Lower leg skin (tissue), 4 donors: ENCODE results near the gene POU4F1. TPM values are rescaled to one million over a fixed set of nuclear protein-coding genes. Genes with fewer than 3 reads are reported as not detected.

Experiments
- DNase-seq, 2 donors: peaks; one replicate each; pipeline ENCODE4 v3.0.0-alpha.2; 2019; ENCODE audit warnings: low spot score in 2 of 2
- H3K4me3 ChIP-seq: fragments of 200-600 bp; sonication (generic); 2 replicates; pipeline ENCODE4 v1.5.1; 2017; ENCODE audit warnings: mild to moderate bottlenecking, low read depth; ENCODE audit not compliant: poor library complexity, severe bottlenecking
- POLR2A ChIP-seq, 2 donors: fragments of 450-650 bp; IDR thresholded peaks; one replicate each; pipeline ENCODE4 v1.6.1; 2016 to 2017; ENCODE audit warnings: antibody characterized with exemption in 2 of 2, mild to moderate bottlenecking in 1 of 2, moderate library complexity in 1 of 2
- WGBS, 2 donors: methylation state at CpG; one replicate each; pipeline ENCODE4 v1.1.5; 2018; 5-methylcytosine and 5-hydroxymethylcytosine counted together
- intact Hi-C: fragments of 100-400 bp; cut with DNase I; formaldehyde crosslinking; loops from one replicate; pipeline ENCODE4 v1.15.0; 2023; ENCODE audit warnings: low total_unique reads
- total RNA-seq, 4 donors: library from RNA; depleted of rRNA; stranded (reverse); fragments of >200 nt; gene quantifications; one replicate each; pipeline ENCODE4 v1.1.0, GENCODE V29; 2016
- TF ChIP-seq, protein P1 (sequence below), 3 donors: fragments of 450-650 bp; IDR thresholded peaks; one replicate each; pipeline ENCODE4 v1.5.1; 2016; ENCODE audit warnings: antibody characterized with exemption in 3 of 3, mild to moderate bottlenecking in 3 of 3, moderate library complexity in 2 of 3

The POU4F1 gene
- total RNA-seq, 4 donors from 2014 or later = 0.10 to 0.13 TPM; not detected in 2

GRCh38 chr13:78569029-78569428 lies 34.3 kb downstream of the POU4F1 start:
- intact Hi-C loops = no loop called here
- WGBS, 2 donors = 94 to 97% methylated on average over 1 of the region's 1 CpG
- TF ChIP-seq, protein P1, sequence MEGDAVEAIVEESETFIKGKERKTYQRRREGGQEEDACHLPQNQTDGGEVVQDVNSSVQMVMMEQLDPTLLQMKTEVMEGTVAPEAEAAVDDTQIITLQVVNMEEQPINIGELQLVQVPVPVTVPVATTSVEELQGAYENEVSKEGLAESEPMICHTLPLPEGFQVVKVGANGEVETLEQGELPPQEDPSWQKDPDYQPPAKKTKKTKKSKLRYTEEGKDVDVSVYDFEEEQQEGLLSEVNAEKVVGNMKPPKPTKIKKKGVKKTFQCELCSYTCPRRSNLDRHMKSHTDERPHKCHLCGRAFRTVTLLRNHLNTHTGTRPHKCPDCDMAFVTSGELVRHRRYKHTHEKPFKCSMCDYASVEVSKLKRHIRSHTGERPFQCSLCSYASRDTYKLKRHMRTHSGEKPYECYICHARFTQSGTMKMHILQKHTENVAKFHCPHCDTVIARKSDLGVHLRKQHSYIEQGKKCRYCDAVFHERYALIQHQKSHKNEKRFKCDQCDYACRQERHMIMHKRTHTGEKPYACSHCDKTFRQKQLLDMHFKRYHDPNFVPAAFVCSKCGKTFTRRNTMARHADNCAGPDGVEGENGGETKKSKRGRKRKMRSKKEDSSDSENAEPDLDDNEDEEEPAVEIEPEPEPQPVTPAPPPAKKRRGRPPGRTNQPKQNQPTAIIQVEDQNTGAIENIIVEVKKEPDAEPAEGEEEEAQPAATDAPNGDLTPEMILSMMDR (IDR thresholded peaks at IDR 0.05) = no peak
- no peak for TF ChIP-seq POLR2A (IDR thresholded peaks at IDR 0.05)
- no peak overlapping the region for H3K4me3 ChIP-seq
- DNase-seq = no peak

GRCh38 chr13:78566631-78567030 lies 36.7 kb downstream of the POU4F1 start:
- H3K4me3 ChIP-seq = no peak overlapping the region
- intact Hi-C loops = no loop called here
- 80 to 82% methylated on average over 5 of the region's 5 CpGs for WGBS, 2 donors
- TF ChIP-seq, protein P1 (IDR thresholded peaks at IDR 0.05) = no peak
- TF ChIP-seq POLR2A (IDR thresholded peaks at IDR 0.05) = no peak
- DNase-seq = no peak

DNA sequence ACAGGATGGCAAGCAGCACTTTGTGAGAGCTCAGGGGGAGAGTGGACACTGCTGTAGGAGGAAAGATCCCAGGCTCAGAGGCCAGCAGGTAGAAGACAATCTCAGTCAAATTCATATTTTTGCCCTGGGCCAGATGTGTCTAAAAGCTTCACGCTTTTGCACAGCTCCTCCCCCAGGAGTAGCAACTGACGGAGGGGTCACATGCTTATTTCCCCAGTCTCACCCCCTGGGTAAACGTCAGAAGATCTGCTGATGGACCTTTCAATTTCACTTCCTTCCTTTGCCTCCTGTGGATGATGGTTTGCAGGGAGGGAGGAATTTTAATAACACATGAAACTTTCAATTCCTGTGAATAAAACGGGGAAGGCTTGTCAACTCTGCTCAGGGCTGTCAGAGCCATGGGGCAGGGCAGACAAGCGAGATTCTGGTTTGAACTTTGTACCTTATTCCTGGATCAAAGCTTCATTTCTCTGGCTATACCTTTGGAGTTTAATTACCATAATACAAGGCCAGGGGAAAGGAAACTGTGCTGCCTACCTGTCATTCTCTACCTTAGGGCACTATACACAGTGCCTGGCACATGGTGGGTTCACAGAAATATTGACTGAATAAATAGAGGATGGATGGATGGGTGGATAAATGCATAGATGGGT lies 41.0 kb downstream of the POU4F1 start:
- intact Hi-C loops = no loop called here
- no peak for DNase-seq
- no peak overlapping the region for H3K4me3 ChIP-seq
- no peak for TF ChIP-seq POLR2A (IDR thresholded peaks at IDR 0.05)
- TF ChIP-seq, protein P1 (IDR thresholded peaks at IDR 0.05) = no peak
- WGBS, 2 donors = 40 to 57% methylated on average over 5 of the region's 5 CpGs

Other genes starting within 250 kb of the POU4F1 start
- 10 to 100 TPM in 2 of 4 donors, 1 to 10 TPM in 2; 6.1 to 10.7 (median 8.7) TPM for gene OBI1, start 55.6 kb upstream of the POU4F1 start, total RNA-seq